Uterus (tissue), 4 donors: ENCODE results near the gene COG4. TPM values are rescaled to one million over a fixed set of nuclear protein-coding genes. Genes with fewer than 3 reads are reported as not detected.

Experiments used
- DNase-seq, 2 donors: peaks; one replicate each; pipeline ENCODE4 v3.0.0-alpha.2; 2019 to 2020
- H3K27ac ChIP-seq, 2 donors: fragments of 200-600 bp; sonication (generic); 1 replicate in 1 of 2; 2 replicates in 1 of 2; pipeline ENCODE4 v1.5.1; 2016 to 2018
- H3K27me3 ChIP-seq, 2 donors: fragments of 200-600 bp; sonication (generic); one replicate each; pipeline ENCODE4 v1.5.1; 2018 to 2019; ENCODE audit warnings: control low read depth in 1 of 2
- H3K36me3 ChIP-seq, 2 donors: fragments of 200-600 bp; sonication (generic); one replicate each; pipeline ENCODE4 v1.5.1; 2019; ENCODE audit warnings: control low read depth in 1 of 2
- H3K4me1 ChIP-seq, 2 donors: fragments of 200-600 bp; sonication (generic); one replicate each; pipeline ENCODE4 v1.5.1; 2018 to 2019; ENCODE audit warnings: control low read depth in 1 of 2
- H3K4me3 ChIP-seq, 2 donors: fragments of 200-600 bp; sonication (generic); 1 replicate in 1 of 2; 2 replicates in 1 of 2; pipeline ENCODE4 v1.5.1; 2018 to 2019; ENCODE audit warnings: mild to moderate bottlenecking in 1 of 2
- H3K9me3 ChIP-seq, 2 donors: fragments of 200-600 bp; sonication (generic); one replicate each; pipeline ENCODE4 v1.5.1; 2019; ENCODE audit warnings: control low read depth in 1 of 2
- POLR2A ChIP-seq, 2 donors: fragments of 450-650 bp; IDR thresholded peaks; one replicate each; pipeline ENCODE4 v1.6.1; 2016; ENCODE audit warnings: antibody characterized with exemption in 2 of 2, mild to moderate bottlenecking in 1 of 2, moderate library complexity in 1 of 2
- intact Hi-C: fragments of 100-400 bp; cut with DNase I; formaldehyde crosslinking; loops from one replicate; pipeline ENCODE4 v1.15.1; 2023; ENCODE audit warnings: low total_unique reads
- total RNA-seq, 4 donors: library from RNA; depleted of rRNA in 3 of 4; stranded (reverse); fragments of >200 nt in 3 of 4; gene quantifications; one replicate each; pipeline versions ENCODE4 v1.1.0 to v1.2.4, GENCODE V29; 2014 to 2023
- TF ChIP-seq, protein P1 (sequence below), 4 experiments: fragments of 200-600 bp in 2 of 4; fragments of 450-650 bp in 2 of 4; sonication (generic) in 2 of 4; IDR thresholded peaks; one replicate each; pipeline ENCODE4 v1.5.1; 2016 to 2019; ENCODE audit warnings: antibody characterized with exemption in 4 of 4, mild to moderate bottlenecking in 2 of 4, moderate library complexity in 1 of 4
- donor health status: DM: yes; HTN: yes; CAD: no.

COG4 gene
- total RNA-seq, 4 donors from 2014 or later: 33.3 to 137 (median 67.1) TPM

DNA sequence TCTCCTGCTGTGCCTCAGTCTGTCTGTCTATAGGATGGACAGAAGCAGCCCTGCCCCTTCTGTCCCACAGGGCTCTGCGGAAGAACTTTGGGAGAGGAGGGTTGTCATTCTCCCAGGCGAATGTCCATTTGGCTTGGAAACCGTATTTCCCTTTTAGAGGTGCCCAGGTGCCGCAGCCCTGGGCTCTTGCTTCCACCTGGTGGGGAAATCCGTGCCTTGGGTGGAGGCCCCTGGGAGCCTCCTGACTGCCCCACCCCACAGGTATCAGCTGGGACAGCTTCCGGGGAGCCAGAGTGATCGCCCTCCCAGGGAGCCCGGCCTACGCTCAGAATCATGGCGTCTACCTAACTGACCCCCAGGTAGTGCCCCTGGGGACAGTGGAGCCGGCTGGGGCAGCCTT lies 56.2 kb downstream of the COG4 start:
- Histone ChIP-seq H3K36me3 (no peaks in the 10 kb centered on the region), H3K9me3 (no peaks in the 10 kb centered on the region), H3K4me1 (no peaks in the 10 kb centered on the region), H3K4me3 (no peak overlapping the region), H3K27ac (no peak overlapping the region), H3K27me3 (no peaks in the 10 kb centered on the region)
- DNase-seq: no peak
- TF ChIP-seq, protein P1, sequence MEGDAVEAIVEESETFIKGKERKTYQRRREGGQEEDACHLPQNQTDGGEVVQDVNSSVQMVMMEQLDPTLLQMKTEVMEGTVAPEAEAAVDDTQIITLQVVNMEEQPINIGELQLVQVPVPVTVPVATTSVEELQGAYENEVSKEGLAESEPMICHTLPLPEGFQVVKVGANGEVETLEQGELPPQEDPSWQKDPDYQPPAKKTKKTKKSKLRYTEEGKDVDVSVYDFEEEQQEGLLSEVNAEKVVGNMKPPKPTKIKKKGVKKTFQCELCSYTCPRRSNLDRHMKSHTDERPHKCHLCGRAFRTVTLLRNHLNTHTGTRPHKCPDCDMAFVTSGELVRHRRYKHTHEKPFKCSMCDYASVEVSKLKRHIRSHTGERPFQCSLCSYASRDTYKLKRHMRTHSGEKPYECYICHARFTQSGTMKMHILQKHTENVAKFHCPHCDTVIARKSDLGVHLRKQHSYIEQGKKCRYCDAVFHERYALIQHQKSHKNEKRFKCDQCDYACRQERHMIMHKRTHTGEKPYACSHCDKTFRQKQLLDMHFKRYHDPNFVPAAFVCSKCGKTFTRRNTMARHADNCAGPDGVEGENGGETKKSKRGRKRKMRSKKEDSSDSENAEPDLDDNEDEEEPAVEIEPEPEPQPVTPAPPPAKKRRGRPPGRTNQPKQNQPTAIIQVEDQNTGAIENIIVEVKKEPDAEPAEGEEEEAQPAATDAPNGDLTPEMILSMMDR (IDR thresholded peaks at IDR 0.05): no peak
- intact Hi-C loops: no loop called here

DNA sequence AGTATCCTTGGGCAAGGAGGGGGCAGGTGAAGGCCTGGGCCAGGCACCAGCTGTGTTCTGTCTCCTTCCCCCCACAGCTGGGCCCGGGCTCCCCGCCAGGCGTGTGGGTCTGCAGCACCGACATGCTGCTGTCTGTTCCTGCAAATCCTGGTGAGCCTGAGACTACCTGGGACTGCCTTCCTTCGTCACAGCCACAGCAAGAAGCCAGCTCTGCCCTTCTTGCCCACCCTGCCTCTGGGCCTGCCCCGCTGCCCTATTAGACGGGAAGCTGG lies 56.6 kb downstream of the COG4 start:
- Histone ChIP-seq H3K27me3 (no peaks in the 10 kb centered on the region), H3K4me1 (no peaks in the 10 kb centered on the region), H3K36me3 (no peaks in the 10 kb centered on the region), H3K9me3 (no peaks in the 10 kb centered on the region), H3K4me3 (no peak overlapping the region), H3K27ac (no peak overlapping the region)
- intact Hi-C loops: no loop called here
- no peak for DNase-seq
- TF ChIP-seq, protein P1 (IDR thresholded peaks at IDR 0.05): no peak
- TF ChIP-seq POLR2A (IDR thresholded peaks at IDR 0.05): no peak

DNA sequence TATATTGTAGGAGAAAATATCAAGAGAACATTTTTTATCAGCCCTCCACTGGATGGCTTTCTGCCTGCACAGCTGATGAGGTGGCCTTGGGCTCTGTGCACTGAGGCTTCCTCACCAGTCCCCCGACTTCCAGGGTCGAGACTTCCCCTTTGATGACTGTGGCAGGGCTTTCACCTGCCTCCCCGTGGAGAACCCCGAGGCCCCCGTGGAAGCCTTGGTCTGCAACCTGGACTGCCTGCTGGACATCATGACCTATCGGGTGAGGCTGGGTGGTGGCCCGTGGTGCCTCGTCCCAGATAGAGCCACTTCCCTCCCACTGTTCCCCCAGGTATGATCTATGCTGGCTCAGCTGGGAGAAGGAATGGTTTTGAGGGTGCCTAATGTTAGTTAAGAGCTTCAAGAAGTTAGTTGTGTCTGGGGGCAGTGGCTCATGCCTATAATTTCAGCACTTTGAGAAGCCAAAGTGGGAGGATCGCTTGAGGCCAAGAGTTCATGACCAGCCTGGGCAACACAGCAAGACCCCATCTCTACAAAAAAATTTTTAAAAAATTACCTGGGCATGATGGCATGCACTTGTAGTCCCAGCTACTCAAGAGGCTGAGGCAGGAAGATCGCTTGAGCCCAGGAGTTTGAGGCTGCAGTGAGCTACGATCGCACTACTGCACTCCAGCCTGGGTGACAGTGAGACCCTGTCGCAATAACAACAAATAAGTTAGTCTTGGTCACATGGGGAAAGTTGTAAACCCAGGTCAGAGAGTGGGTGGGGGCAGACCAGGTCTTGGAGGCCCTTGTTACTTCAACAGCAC lies 57.2 kb downstream of the COG4 start:
- TF ChIP-seq POLR2A (IDR thresholded peaks at IDR 0.05): no peak
- TF ChIP-seq, protein P1 (IDR thresholded peaks at IDR 0.05): no peak
- Histone ChIP-seq H3K36me3 (no peaks in the 10 kb centered on the region), H3K4me1 (no peaks in the 10 kb centered on the region), H3K27ac (no peak overlapping the region), H3K27me3 (no peaks in the 10 kb centered on the region), H3K9me3 (no peaks in the 10 kb centered on the region), H3K4me3 (no peak overlapping the region)
- no peak for DNase-seq
- intact Hi-C loops: no loop called here

DNA sequence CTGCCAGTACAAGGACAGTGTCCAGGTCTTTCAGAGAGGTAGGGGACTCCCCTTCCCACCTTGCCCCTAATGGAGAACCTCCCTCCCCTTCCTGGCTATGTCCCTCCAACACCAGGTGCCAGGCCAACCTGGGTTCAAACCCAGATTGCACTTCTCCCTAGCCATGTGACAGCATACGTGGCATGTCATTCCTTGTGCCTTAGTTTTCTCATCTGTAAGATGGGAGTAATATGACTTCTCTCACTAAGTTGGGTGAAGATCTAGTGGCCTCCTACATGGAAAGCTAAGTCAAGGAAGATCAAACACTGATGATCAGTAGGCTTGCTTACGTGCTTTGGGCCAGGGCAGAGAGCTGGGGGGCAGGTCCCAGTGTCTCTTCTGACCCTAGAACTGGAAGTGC lies 60.1 kb downstream of the COG4 start:
- H3K36me3 ChIP-seq: no peaks in the 10 kb centered on the region
- DNase-seq: no peak
- TF ChIP-seq, protein P1 (IDR thresholded peaks at IDR 0.05): no peak
- TF ChIP-seq POLR2A (IDR thresholded peaks at IDR 0.05): no peak
- no peak overlapping the region for H3K27ac ChIP-seq
- intact Hi-C loops: no loop called here
- no peaks in the 10 kb centered on the region for H3K27me3 ChIP-seq
- no peaks in the 10 kb centered on the region for H3K4me1 ChIP-seq
- no peak overlapping the region for H3K4me3 ChIP-seq
- H3K9me3 ChIP-seq: no peaks in the 10 kb centered on the region

DNA sequence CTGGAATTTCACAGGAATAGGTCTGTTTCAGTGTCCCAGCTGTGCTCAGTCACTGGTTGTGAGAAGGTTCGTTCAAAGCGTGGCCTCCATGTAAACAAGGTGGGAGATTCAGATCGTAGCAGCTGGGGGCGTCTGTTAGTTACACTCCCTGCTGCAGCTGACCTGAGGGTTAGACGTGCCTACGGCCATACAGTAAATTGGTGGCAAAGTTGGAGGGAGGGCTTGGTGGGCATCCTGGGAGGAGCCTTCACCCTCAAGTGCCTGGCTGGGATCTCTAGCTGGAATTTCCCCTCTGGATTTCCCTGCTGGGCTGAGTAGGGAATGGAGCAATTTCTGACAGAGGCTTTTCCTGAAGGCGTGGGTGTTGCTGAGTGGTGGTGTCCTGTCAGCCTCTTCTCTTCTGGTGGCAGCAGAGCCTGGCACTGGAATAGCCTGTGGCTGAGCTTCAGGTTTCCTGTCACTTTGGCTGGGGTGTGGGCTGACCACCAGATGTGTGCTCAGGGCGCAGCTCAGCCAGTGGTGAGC lies 62.6 kb downstream of the COG4 start:
- TF ChIP-seq, protein P1 (IDR thresholded peaks at IDR 0.05): no peak
- no peak for TF ChIP-seq POLR2A (IDR thresholded peaks at IDR 0.05)
- intact Hi-C loops: no loop called here
- no peak overlapping the region for H3K27ac ChIP-seq
- H3K4me3 ChIP-seq: no peak overlapping the region
- no peak for DNase-seq
- no peaks in the 10 kb centered on the region for H3K4me1 ChIP-seq
- H3K9me3 ChIP-seq: no peaks in the 10 kb centered on the region
- no peaks in the 10 kb centered on the region for H3K27me3 ChIP-seq
- no peaks in the 10 kb centered on the region for H3K36me3 ChIP-seq
